Ramos (cell line): Measurements from ENCODE around the gene REXO5.
"Not testable (repeated sequence)": the region's sequence is repeated elsewhere in the genome, so short reads cannot be mapped to it uniquely, and the experiment has no call there.

ENCODE experiments used
- in situ Hi-C: fragments of 300-500 bp; cut with MboI; formaldehyde crosslinking; loops from one replicate; pipeline ENCODE4 v1.14.3; 2022; ENCODE audit warnings: low sequenced_read_pairs; ENCODE audit not compliant: unreplicated experiment

The REXO5 gene

GRCh38 chr16:20846030-20846429 lies 39.7 kb downstream of the REXO5 start:
- in situ Hi-C loops, result no loop called here

- in situ Hi-C loops, result no loop called here
Observed at GRCh38 chr16:20846551-20846950, 40.2 kb downstream of the REXO5 start.

GRCh38 chr16:20847550-20847949 lies 41.2 kb downstream of the REXO5 start:
- in situ Hi-C loops, result no loop called here

GRCh38 chr16:20849589-20850390 lies 43.5 kb downstream of the REXO5 start:
- in situ Hi-C loops, result loop anchor here (10.0 kb wide), 1 partner anchor 225 kb away; no protein-coding TSS in a partner anchor

- in situ Hi-C loops, result loop anchor here (10.0 kb wide), 1 partner anchor 224 kb away; no protein-coding TSS in a partner anchor
Observed at GRCh38 chr16:20850981-20851380, 44.7 kb downstream of the REXO5 start.

GRCh38 chr16:20851601-20852000 lies 45.3 kb downstream of the REXO5 start:
- in situ Hi-C loops, result loop anchor here (10.0 kb wide), 1 partner anchor 223 kb away; no protein-coding TSS in a partner anchor

GRCh38 chr16:20853143-20853542 lies 46.8 kb downstream of the REXO5 start:
- in situ Hi-C loops, result loop anchor here (10.0 kb wide), 1 partner anchor 222 kb away; no protein-coding TSS in a partner anchor

- in situ Hi-C loops, result loop anchor here (10.0 kb wide), 1 partner anchor 221 kb away; no protein-coding TSS in a partner anchor
Observed at GRCh38 chr16:20853981-20854620, 47.8 kb downstream of the REXO5 start.

GRCh38 chr16:20854963-20855362 lies 48.6 kb downstream of the REXO5 start:
- in situ Hi-C loops, result loop anchor here (10.0 kb wide), 1 partner anchor 220 kb away; no protein-coding TSS in a partner anchor

- in situ Hi-C loops, result loop anchor here (10.0 kb wide), 1 partner anchor 218 kb away; no protein-coding TSS in a partner anchor
Observed at GRCh38 chr16:20857281-20857680, 51.0 kb downstream of the REXO5 start.

GRCh38 chr16:20859229-20859628 lies 52.9 kb downstream of the REXO5 start:
- in situ Hi-C loops, result loop anchor here (10.0 kb wide), 1 partner anchor 216 kb away; no protein-coding TSS in a partner anchor

- in situ Hi-C loops, result loop anchor here (10.0 kb wide), 1 partner anchor 215 kb away; no protein-coding TSS in a partner anchor
Observed at GRCh38 chr16:20859699-20860098, 53.4 kb downstream of the REXO5 start.

GRCh38 chr16:20860361-20860760 lies 54.0 kb downstream of the REXO5 start:
- in situ Hi-C loops, result no loop called here

- in situ Hi-C loops, result not testable (repeated sequence)
Observed at GRCh38 chr16:20860995-20861394, 54.7 kb downstream of the REXO5 start.

- in situ Hi-C loops, result no loop called here
Observed at GRCh38 chr16:20862162-20862960, 56.0 kb downstream of the REXO5 start.

- in situ Hi-C loops, result not testable (repeated sequence)
Observed at GRCh38 chr16:20864376-20864775, 58.0 kb downstream of the REXO5 start.

- in situ Hi-C loops, result no loop called here
Observed at GRCh38 chr16:20865420-20866131, 59.2 kb downstream of the REXO5 start.

GRCh38 chr16:20866145-20866772 lies 59.9 kb downstream of the REXO5 start:
- in situ Hi-C loops, result no loop called here

- in situ Hi-C loops, result no loop called here
Observed at GRCh38 chr16:20866801-20867200, 60.5 kb downstream of the REXO5 start.
